WTC11 (cell line): ENCODE data around the gene PKMYT1. TPM values are rescaled to one million over a fixed set of nuclear protein-coding genes. Genes with fewer than 3 reads are reported as not detected.

Experiments
- ATAC-seq: fragments of 200-7000 bp; cut with Tn5 transposase; 2 replicates; pipeline ENCODE4 v1.10.0; 2021; ENCODE audit warnings: mild to moderate bottlenecking, moderate library complexity
- CTCF ChIA-PET: fragments of 300-600 bp; sonication (Branson Sonifier 250); formaldehyde crosslinking; loops from one replicate; lab custom pipeline; 2021; ENCODE audit warnings: antibody characterized with exemption; lab: Charles Lee
- POLR2A ChIA-PET: fragments of 350-600 bp; sonication (Branson Sonifier 250); formaldehyde crosslinking; loops from one replicate; lab custom pipeline; 2021; ENCODE audit warnings: antibody characterized with exemption; lab: Charles Lee
- DNase-seq: peaks from one replicate; pipeline ENCODE4 v3.0.0; 2021; ENCODE audit warnings: low spot score
- H3K27ac Mint-ChIP-seq: 2 replicates; pipeline ENCODE4 v1.8.0; 2021; ENCODE audit warnings: mixed read lengths
- H3K27me3 Mint-ChIP-seq: 2 replicates; pipeline ENCODE4 v1.8.0; 2021; ENCODE audit warnings: low read depth, mild to moderate bottlenecking, moderate library complexity, mixed read lengths
- H3K36me3 Mint-ChIP-seq: 2 replicates; pipeline ENCODE4 v1.8.0; 2021; ENCODE audit warnings: mixed read lengths
- H3K4me1 Mint-ChIP-seq: 2 replicates; pipeline ENCODE4 v1.8.0; 2022; ENCODE audit warnings: mixed read lengths
- H3K4me3 Mint-ChIP-seq: 2 replicates; pipeline ENCODE4 v1.8.0; 2021; ENCODE audit warnings: mild to moderate bottlenecking, moderate library complexity, mixed read lengths
- H3K9me3 Mint-ChIP-seq: 2 replicates; pipeline ENCODE4 v1.8.0; 2021; ENCODE audit warnings: mixed read lengths
- AFF4 ChIP-seq: sonication (generic); formaldehyde crosslinking; IDR thresholded peaks from 2 replicates; pipeline ENCODE4 v1.8.1; 2023; ENCODE audit warnings: mild to moderate bottlenecking, missing genetic modification reagents, borderline replicate concordance
- ARID4B ChIP-seq: sonication (generic); formaldehyde crosslinking; IDR thresholded peaks from 2 replicates; pipeline ENCODE4 v1.8.0; 2023; ENCODE audit warnings: missing genetic modification reagents, mild to moderate bottlenecking, borderline replicate concordance
- E2F1 ChIP-seq: sonication (generic); formaldehyde crosslinking; IDR thresholded peaks from 2 replicates; pipeline ENCODE4 v1.8.0; 2022; ENCODE audit warnings: mild to moderate bottlenecking, missing genetic modification reagents
- EMX1 ChIP-seq: fragments of 250-450 bp; sonication (Bioruptor Pico); IDR thresholded peaks from 2 replicates; pipeline ENCODE4 v1.8.0; 2021; ENCODE audit warnings: mild to moderate bottlenecking
- NFATC4 ChIP-seq: fragments of 250-450 bp; sonication (Bioruptor Pico); IDR thresholded peaks from 2 replicates; pipeline ENCODE4 v1.9.0; 2021; ENCODE audit warnings: mild to moderate bottlenecking
- ZBTB21 ChIP-seq: sonication (generic); formaldehyde crosslinking; IDR thresholded peaks from 2 replicates; pipeline ENCODE4 v1.8.1; 2023; ENCODE audit warnings: mild to moderate bottlenecking, missing genetic modification reagents, borderline replicate concordance
- ZNF423 ChIP-seq: fragments of 250-450 bp; sonication (Bioruptor Pico); IDR thresholded peaks from 2 replicates; pipeline ENCODE4 v2.1.2; 2022; ENCODE audit warnings: mild to moderate bottlenecking, moderate library complexity
- total RNA-seq: library from RNA; stranded (reverse); gene quantifications from 3 replicates; pipeline ENCODE4 v1.2.3, GENCODE V29; 2021
- TF ChIP-seq, protein P1 (sequence below): fragments of 200-600 bp; IDR thresholded peaks from 2 replicates; pipeline ENCODE4 v1.8.0; 2022; ENCODE audit warnings: antibody characterized with exemption
- TF ChIP-seq, protein P2 (sequence below): sonication (generic); formaldehyde crosslinking; IDR thresholded peaks from 2 replicates; pipeline ENCODE4 v1.8.1; 2022; ENCODE audit warnings: low read depth, mild to moderate bottlenecking, moderate library complexity, missing genetic modification reagents, borderline replicate concordance

Gene PKMYT1
- total RNA-seq, 1 experiment from 2014 or later = 120 TPM

GRCh38 chr16:2974319-2975056, 5.8 kb downstream of the PKMYT1 start (continued):
- no peak for TF ChIP-seq E2F1 (CRISPR knock-in tag)
- TF ChIP-seq, protein P1, sequence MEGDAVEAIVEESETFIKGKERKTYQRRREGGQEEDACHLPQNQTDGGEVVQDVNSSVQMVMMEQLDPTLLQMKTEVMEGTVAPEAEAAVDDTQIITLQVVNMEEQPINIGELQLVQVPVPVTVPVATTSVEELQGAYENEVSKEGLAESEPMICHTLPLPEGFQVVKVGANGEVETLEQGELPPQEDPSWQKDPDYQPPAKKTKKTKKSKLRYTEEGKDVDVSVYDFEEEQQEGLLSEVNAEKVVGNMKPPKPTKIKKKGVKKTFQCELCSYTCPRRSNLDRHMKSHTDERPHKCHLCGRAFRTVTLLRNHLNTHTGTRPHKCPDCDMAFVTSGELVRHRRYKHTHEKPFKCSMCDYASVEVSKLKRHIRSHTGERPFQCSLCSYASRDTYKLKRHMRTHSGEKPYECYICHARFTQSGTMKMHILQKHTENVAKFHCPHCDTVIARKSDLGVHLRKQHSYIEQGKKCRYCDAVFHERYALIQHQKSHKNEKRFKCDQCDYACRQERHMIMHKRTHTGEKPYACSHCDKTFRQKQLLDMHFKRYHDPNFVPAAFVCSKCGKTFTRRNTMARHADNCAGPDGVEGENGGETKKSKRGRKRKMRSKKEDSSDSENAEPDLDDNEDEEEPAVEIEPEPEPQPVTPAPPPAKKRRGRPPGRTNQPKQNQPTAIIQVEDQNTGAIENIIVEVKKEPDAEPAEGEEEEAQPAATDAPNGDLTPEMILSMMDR = no peak
- TF ChIP-seq ZNF423 (CRISPR knock-in tag) = no peak
- no peak for TF ChIP-seq EMX1 (CRISPR knock-in tag)
- TF ChIP-seq ZBTB21 (CRISPR knock-in tag) = no peak

GRCh38 chr16:2973605-2974318, 6.5 kb downstream of the PKMYT1 start:
- Mint-ChIP-seq H3K27ac (no peak overlapping the region), H3K9me3 (no peaks in the 10 kb centered on the region), H3K4me3 (no peak overlapping the region), H3K27me3 (peaks cover 1% of the 10 kb centered on the region; the same call in 1 of the 2 replicates), H3K36me3 (peaks cover 9% of the 10 kb centered on the region; the same call in 1 of the 2 replicates), H3K4me1 (peaks cover 14% of the 10 kb centered on the region)
- TF ChIP-seq, protein P2, sequence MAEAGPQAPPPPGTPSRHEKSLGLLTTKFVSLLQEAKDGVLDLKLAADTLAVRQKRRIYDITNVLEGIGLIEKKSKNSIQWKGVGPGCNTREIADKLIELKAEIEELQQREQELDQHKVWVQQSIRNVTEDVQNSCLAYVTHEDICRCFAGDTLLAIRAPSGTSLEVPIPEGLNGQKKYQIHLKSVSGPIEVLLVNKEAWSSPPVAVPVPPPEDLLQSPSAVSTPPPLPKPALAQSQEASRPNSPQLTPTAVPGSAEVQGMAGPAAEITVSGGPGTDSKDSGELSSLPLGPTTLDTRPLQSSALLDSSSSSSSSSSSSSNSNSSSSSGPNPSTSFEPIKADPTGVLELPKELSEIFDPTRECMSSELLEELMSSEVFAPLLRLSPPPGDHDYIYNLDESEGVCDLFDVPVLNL = no peak
- 0 out of 2 replicates have a peak, but pooled peaks have one; percentile 11 for TF ChIP-seq ARID4B (CRISPR knock-in tag)
- ATAC-seq (no peak), DNase-seq (no peak)
- ChIA-PET CTCF (interaction anchor here (0.6 to 2.1 kb wide), 5 partner anchors 9 to 132 kb away, joined by 3 to 7 read pairs (median 3); partner anchors contain the start of gene KREMEN2), POLR2A (interaction anchor here (0.7 kb wide), 2 partner anchors 8 to 10 kb away, joined by 3 to 4 read pairs; no protein-coding TSS in a partner anchor)

- peaks cover 9% of the 10 kb centered on the region; the same call in 1 of the 2 replicates for H3K36me3 Mint-ChIP-seq
- TF ChIP-seq AFF4 (CRISPR knock-in tag) = no peak
- TF ChIP-seq NFATC4 (CRISPR knock-in tag) = 0 out of 2 replicates have a peak, but pooled peaks have one; percentile 9
- H3K4me3 Mint-ChIP-seq = no peak overlapping the region
- peaks cover 8% of the 10 kb centered on the region for H3K27me3 Mint-ChIP-seq
- ATAC-seq (no peak), DNase-seq (no peak)
- no peaks in the 10 kb centered on the region for H3K9me3 Mint-ChIP-seq
- ChIA-PET POLR2A (interaction anchor here (1.6 kb wide), 1 partner anchor 48 kb away, joined by 4 read pairs; the partner anchor contains the start of gene TNFRSF12A), CTCF (interaction anchor here (1.4 to 2.1 kb wide), 5 partner anchors 8 to 55 kb away, joined by 4 to 12 read pairs (median 6); no protein-coding TSS in a partner anchor)
- H3K27ac Mint-ChIP-seq = no peak overlapping the region
- H3K4me1 Mint-ChIP-seq = peaks cover 20% of the 10 kb centered on the region
Observed at GRCh38 chr16:2973093-2973492, 7.2 kb downstream of the PKMYT1 start.
